Activated CD8-positive, alpha-beta memory T cell treated with anti-CD3 and anti-CD28 coated beads, Interleukin-2, amount 50 U/mL, for 24 hours (primary cell): Measurements from ENCODE around the gene RAB11FIP5.

ENCODE experiments used
- DNase-seq: peaks from one replicate; pipeline ENCODE4 v3.0.0-alpha.2; 2020; ENCODE audit errors: extremely low read depth

Gene RAB11FIP5

DNA sequence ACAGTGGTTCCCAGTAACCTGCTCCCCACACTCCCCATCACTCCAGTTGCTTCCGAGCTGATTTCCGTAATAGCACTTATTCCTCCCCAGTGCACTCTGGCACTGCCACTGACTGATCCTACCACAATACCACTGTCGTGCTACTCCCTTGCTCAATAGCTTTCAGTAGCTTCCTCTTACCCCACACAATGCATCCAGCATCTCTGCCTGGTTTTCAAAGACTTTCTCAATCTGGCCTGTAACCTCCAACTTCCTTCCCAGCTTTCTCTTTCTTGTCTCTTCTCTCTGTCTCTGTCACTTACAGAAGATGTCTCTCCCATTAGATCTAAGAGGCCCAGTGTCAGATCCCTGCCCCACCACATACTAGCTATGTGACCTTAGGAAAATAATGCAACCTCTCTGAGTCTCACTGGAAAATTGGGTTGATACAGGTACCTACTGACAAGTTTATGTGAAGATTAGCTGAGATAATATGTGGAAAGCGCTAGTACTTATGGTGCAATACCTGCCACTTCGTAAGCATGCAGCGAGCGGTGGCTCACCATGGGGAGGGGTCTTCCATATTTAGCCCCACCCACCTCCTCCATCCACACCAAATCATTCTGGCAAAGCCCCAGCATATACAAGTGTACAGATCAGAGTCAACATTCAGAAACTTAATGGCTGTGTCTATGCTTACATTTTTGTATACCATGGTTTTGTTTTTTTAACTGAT is 77.9 kb downstream of the RAB11FIP5 start:
- DNase-seq, result no peak

DNA sequence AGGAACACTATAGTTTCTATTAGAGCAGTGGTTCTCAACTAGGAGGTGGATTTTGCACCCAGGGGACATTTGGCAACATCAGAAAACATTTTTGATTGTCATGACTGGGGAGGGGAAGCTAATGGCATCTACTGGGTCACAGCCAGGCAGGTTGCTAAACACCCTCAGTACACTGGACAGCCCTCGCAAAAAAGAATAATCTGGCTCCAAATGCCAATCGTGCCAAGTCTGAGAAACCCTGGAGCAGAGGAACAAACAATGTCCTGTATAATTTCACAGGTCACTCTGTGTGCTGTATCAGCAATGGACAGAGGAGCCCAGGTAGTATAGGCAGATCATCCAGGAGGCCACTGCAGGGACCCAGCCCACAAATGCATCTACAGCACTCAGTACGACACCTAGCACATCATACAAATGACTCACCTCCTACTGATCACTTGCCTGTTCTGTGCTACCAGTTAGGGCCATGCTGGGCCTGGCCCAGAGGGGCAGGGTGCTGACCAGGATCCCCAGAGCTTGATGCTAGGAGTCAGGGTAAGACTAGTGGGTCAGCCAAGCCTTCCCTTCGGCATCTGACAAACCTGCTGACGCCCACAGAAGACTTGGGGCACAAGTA is 78.9 kb downstream of the RAB11FIP5 start:
- no peak for DNase-seq

DNA sequence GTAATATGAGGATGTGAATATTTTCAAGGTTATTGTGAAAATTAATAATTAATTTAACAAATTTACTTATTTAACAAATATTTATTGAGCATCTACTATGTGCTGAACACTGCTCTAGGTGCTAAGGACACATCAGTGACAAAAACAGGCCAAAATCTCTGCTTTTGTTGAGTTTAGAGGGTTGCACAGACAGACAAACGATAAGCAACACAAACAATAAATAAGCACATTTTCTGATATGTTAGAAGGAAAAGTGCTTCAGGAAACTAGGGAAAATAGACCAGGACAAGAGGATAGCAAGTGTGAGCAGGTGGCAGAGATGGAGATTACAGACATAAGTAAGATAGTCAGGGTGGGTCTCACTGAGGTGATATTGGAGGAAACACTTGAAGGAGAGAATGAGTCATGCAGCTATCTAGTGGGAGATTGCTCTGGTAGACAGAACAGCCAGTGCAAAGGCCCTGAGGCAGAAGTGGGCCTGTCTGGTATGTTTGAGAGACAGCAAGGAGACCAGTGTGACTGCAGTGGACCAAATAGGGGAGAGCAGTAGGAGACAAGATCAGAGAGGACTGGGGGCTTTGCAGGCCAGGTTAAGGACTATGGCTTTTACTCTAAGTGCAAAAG is 79.5 kb downstream of the RAB11FIP5 start:
- DNase-seq, result no peak

DNA sequence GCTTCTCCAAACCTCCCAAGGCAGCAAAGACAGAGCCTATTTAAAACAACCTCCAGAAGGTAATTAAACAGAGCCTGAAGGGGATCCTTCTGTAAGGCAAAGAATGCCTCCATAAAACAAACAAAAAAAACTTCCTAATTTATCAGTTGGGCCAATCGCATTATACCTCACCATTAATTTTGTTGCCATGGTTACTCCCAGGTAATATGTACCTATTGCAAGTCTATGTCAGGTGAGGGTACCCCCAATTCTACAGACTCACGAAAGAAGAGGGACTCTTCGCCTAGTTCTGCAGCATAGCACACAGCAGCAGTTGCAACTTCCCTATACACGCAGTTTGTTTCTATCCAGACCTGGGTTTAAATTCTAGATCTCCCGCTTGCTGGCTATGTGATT is 80.0 kb downstream of the RAB11FIP5 start:
- DNase-seq, result no peak

DNA sequence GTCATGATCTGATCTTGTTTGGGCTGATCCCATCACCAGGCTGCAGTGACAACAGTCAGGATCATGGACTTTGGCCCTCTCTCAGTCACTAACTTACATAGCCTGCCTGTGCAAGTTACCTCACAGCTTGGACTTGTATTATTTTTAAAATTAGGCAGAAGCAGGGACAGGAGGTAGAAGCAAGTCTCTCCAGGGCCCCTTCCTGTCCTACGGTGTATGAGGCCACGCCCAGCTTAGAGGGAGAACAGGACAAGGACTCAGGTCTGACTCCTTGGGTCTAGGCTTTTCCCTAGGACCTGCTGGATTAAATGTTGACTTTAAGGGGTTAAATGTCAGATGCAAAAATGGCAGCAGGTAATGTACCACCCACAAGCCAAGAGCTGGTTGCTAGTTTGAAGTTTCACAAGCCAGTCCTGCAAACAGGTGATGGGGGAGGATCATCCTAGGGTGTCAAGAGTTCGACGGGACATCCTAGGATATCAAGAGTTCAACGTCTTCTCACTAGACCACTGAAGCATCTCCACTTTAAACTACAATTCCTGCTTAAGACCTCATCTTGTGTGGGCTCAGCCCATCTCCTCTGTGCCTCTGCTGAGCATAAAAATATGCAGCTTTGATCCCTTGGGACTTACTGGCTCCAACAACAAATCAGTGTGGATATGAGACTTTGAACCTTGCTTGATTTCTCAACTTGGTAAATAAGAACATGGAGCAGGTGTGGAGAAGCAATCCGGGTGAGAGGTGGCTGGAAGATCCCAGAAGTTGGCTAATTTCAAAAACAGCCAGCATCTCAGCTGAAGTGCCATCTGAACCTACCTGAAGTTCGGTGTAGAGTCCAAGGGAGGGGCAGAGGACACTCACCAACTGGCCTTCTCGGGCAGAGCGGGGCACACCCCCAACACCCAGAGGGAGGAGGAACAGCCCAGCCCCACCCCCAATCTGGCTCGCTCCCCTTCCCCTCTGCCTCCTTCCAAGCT is 80.7 kb downstream of the RAB11FIP5 start:
- no peak for DNase-seq

DNA sequence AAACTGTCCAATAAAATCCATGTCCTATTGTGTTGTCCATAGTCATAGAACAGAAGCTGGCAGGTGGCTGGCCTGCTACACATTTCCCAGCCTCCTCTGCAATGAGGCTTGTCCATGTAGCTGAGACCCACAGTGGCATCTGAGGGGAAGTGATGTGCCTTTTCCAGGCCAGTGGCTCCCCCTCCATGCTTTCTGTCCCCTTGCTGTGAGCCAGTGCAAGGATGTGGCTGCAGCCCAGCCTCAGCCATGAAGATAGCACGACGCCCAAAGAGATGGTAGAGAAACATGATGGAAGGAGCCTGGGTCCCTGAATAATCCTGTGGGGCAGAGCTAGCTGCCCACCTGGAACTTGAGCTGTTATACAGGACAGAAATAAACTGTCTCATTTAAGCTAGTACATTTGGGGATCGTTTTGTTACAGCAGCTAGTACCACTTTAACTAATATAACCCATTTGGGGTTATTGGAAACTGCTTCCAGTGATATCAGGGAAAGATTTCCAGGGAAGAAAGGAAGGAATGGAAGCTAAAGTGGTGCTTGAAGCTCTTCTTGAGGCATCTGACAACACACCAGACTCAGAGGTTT is 81.6 kb downstream of the RAB11FIP5 start:
- DNase-seq, result no peak

DNA sequence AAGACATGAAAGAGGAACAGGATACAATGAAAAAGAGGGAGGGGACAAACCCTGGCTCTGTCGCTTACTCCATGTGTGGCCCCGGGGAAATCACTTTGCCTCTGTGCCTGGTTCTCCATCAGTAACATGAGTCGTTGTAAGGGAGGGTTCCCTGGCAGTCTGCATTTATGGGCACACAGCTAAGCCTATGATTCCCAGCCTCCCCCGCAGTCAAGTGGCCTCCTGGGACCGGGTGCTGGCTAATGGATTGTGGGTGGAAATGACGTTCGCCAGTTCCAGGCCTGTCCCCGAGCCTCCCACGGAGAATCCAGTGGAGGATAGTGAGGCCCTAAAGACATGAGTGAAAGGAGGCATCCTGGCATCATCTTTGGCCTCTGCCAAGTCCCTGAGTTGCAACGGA is 83.9 kb downstream of the RAB11FIP5 start:
- DNase-seq, result no peak

DNA sequence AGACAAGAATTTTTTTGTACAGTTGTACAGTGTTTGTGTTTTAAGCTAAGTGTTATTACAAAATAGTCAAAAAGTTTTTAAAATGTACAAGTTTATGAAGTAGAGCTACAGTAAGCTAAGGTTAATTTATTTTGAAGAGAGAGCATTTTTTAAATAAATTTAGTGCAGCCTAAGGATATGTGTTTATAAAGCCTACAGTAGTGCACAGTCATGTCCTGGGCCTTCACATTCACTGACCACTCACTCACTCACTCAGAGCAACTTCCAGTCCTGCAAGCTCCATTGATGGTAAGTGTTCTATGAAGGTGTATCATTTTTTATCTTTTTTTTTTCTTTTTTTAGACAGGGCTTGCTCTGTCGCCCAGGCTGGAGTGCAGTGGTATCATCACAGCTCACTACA is 85.4 kb downstream of the RAB11FIP5 start:
- no peak for DNase-seq

DNA sequence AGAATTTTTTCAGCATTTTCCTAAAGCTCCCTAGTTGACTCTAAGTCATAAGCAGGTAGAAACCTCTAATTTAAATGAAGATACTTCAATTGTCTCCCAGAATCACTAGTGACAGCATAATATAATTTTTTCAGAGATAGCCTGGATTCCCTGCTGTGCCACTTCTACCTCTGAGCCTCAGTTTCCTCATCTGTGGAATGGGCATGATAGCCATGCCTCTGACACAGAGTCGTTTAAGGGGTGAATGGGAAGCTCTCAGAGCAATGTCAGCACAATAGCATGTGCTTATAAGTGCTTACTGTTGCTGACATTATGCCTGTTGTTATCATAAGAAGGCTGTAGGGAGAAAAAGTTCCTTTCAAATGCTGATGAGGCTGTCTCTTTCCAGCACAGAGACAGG is 89.3 kb downstream of the RAB11FIP5 start:
- no peak for DNase-seq
